ENCODE results near the gene UBAP2.

Gene UBAP2

DNA sequence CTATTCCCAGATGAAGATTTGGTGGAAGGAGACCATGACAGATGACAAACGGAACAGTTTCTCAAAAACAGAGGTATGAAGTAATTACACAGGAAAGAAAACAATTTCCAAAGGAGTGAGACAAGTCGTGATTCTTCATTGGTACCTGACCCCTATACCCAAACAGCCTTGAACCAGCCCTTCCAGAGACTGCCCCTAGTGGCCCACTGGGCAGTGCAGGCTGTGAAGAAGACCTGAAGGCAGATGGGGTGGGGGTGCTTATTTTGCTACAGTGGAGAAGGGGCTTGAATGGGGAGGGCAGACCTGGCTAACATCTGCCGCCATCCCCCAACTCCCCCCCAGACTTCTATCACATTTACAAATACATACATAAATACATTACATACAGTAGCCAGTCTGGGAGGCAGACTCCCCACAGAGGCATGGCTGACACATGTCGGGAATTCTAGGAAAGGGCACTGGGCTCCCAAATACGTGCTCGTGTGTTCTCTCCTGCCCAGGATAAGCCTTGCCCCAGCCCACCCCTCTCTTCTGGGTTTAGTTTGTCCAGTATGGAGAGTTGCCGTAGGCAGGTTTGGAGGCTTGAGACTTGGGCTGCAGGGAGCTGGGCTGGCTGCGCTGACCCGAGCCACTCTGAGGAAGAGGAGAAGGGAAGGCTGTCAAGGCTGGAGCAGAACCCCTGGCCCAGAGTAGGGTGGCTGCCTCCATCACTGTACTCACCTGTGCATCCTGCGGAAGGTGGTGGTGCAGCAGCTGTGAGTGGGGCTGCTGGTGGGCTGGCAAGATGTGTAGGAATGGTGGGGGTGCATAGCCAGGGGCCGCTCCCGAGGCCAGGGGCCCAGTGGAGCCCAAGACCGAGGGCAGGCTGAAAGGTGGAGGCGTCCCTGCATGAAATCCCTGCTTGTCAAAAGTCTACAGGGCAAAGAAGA is 126.5 kb downstream of the UBAP2 start:
- no peak for DNase-seq

GRCh38 chr9:33919276-33919897 is 129.3 kb downstream of the UBAP2 start:
- no peak for DNase-seq

DNA sequence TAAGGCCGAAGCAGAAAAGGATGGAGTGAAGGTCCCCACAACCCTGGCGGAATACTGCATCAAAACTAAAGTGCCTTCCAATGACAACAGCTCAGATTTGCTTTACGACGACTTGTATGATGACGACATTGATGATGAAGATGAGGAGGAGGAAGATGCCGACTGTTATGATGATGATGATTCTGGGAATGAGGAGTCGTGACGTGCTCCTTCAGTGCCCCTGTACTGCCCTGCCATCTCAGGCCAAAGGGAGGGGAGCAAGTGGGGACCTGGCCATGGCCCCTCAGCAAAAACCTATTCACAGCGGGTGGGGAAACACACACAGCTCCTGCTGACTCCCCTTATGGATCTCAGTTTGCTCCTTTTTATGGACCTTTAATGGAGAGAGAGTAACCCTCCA is 131.7 kb downstream of the UBAP2 start:
- DNase-seq, result no peak

DNA sequence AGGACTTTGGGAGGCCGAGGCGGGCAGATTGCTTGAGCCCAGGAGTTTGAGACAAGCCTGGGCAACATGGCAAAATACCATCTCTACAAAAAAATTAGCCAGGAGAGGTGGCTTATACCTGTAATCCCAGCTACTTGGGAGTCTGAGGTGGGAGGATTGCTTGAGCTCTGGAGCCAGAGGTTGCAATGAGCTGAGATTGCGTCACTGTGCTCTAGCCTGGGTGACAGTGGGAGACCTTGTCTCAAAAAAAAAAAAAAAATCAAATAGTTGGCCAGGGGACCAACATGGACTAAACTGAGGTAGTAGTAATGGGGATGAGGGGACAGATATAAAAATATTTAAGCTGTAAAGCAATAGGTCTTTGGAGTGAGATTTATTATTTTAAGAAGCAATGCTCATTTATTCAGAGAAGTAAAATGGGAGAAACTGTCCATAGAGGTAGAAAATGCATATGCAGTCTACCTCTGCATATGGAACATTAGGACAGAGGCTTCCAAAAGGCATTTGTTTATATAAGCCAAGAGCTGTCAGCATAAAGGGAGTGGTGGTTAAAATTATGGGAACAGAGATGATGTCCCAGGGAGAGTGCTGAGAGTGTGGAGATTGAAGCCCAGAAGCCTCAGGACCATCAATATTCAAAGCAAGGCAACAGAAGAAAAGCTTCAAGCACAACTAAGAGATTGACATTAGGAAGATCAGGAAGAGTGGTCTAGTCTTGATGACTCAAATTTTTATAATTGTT is 133.6 kb downstream of the UBAP2 start:
- DNase-seq, result no peak

DNA sequence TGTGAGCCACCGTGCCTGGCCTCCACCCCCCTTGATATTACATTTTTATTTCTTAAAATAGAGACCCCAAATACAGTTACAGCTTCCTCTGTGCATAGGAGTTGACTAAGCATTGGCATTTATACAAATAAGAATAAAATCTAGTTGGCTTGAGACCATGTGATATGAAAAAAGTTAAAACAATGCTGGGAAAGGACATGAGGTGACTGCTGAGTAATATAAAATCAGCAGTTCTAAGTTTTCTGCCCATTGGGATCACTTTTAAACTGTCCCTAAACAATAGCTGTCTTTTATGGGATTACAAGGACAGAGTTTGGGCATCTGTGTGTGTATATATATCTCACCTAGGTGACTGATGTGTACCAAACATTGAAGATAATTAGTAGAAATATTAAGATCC is 135.1 kb downstream of the UBAP2 start:
- DNase-seq, result no peak

- no peak for DNase-seq
Observed at GRCh38 chr9:33908749-33909148, 139.9 kb downstream of the UBAP2 start.

DNA sequence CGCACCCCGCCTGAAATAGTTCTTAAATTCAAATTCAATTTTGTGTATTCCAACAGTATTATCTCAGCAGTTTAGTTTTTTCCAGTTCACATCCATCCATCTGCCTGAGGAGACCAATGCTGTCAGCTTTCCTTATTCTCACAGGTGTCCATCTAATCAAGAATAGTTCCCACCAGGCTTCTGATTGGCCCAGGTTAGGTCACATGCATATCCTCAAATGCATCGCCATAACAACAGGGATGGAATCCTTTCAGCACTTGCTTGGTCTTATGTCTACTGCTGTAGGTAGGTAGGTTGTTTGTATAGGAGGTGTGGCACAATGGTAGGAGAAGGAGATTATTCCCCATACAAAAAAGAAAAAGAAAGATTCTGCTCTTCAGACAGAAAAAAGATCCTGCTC is 140.6 kb downstream of the UBAP2 start:
- DNase-seq, result no peak

- DNase-seq, result no peak
Observed at GRCh38 chr9:33907347-33907746, 141.3 kb downstream of the UBAP2 start.

DNA sequence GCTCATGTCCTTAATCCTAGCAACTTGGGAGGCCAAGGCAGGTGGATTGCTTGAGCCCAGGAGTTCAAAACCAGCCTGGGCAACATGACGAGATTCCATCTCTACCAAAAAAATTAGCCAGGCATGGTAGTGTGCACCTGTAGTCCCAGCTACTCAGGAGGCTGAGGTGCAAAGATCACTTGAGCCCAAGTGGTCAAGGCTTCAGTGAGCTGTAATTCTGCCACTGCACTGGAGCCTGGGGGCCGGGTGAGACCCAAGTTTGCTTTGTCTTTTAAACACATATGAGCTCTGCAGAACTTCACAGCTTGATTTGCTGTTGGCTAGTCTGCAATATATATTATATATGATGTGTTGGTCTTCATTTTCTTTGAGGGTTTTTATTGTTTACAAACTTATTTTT is 141.9 kb downstream of the UBAP2 start:
- DNase-seq, result no peak

DNA sequence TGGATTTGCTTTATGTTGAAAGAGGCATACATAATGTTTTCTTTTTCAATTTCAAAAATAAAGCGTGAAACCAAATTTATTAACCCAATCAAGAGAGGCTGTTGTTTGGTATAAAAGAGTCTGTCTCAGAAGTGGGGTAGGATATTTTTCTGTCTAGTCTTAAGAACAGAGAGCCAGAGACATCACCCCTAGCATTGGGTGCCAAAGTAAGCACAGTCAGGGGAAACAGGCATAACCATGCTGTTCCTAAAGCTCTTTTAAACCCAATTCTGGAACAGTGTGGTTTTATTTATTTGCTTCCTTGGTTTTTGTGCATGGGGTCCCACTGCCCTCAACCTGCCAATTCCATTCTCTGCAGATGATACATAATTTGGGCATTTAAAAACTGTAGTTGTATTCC is 143.6 kb downstream of the UBAP2 start:
- DNase-seq, result no peak

- no peak for DNase-seq
Observed at GRCh38 chr9:33903157-33903780, 145.4 kb downstream of the UBAP2 start.

- DNase-seq, result no peak
Observed at GRCh38 chr9:33894316-33894715, 154.4 kb downstream of the UBAP2 start.

- no peak for DNase-seq
Observed at GRCh38 chr9:33893861-33894260, 154.8 kb downstream of the UBAP2 start.

GRCh38 chr9:33885948-33886347 is 162.7 kb downstream of the UBAP2 start:
- no peak for DNase-seq

GRCh38 chr9:33884856-33885701 is 163.6 kb downstream of the UBAP2 start:
- no peak for DNase-seq

DNA sequence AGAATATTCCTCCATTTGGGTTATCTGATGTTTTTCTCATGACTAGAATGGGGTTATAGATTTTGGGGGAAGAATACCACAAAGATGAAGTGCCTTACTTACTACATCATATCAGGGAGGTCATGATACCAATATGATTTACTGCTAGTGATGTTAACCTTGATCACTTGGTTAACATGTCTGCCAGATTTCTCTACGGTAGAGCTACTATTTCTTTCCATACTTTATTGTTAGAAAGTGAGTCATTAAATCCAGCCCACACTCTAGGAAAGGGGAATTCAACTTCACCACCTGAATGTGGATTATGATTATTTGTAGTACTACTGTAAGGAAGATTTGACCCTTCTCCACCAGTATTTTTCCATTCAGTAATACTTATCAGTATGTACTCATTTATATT is 167.1 kb downstream of the UBAP2 start:
- DNase-seq, result no peak

GRCh38 chr9:33880211-33881089 is 168.2 kb downstream of the UBAP2 start:
- DNase-seq, result no peak

DNA sequence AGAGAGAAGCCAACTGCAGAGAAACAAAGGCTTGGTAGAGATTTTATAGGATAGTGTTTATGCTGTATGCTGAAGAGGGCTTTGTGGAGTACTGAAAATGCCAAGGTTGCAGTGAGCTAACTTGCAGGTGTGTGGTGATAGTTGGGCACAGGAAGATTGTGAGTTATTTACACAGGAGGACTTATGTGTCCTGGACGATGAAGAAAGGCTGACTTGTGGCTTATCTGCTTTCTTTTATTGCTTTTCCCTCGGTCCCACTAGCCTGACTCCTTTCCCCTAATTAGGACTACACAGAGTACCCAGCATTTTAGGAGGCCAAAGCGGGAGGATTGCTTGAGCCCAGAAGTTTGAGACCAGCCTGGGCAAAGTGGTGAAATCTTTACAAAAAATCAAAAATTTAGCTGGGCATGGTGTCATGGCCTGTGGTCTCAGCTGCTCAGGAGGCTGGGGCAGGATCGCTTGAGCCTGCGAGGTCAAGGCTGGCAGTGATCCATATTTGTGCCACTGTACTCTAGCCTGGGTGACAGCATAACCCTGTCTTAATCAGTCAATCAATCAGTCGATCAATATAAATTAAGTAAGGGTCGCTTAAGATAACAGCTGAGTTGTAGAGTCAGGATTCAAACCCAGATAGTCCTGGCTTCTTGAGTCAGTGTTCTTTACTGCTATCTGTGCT is 169.9 kb downstream of the UBAP2 start:
- no peak for DNase-seq

- no peak for DNase-seq
Observed at GRCh38 chr9:33877727-33878489, 170.8 kb downstream of the UBAP2 start.
